Fibroblast of lung (primary cell): ENCODE results near the gene EYS. TPM values are rescaled to one million over a fixed set of nuclear protein-coding genes. Genes with fewer than 3 reads are reported as not detected.

ENCODE experiments used
- DNase-seq, 2 donors: peaks; one replicate each; pipeline versions ENCODE4 v3.0.0 to v3.0.0-alpha.2; 2010; ENCODE audit warnings: low read depth in 2 of 2
- H2AFZ ChIP-seq: 2 replicates; pipeline ENCODE4 v1.5.1; 2012; ENCODE audit warnings: low read length, control low read depth, inconsistent platforms
- H3K27ac ChIP-seq: 2 replicates; pipeline ENCODE4 v1.5.1; 2011; ENCODE audit warnings: low read length, control low read depth; ENCODE audit not compliant: insufficient read depth
- H3K27me3 ChIP-seq: 2 replicates; pipeline ENCODE4 v1.5.1; 2011; ENCODE audit warnings: mild to moderate bottlenecking, low read length; ENCODE audit not compliant: control insufficient read depth, insufficient read depth
- H3K36me3 ChIP-seq: 2 replicates; pipeline ENCODE4 v1.5.1; 2011; ENCODE audit warnings: low read length; ENCODE audit not compliant: control insufficient read depth, insufficient read depth
- H3K4me1 ChIP-seq: 2 replicates; pipeline ENCODE4 v1.5.1; 2011; ENCODE audit warnings: low read length; ENCODE audit not compliant: control insufficient read depth, insufficient read depth; ENCODE audit errors: extremely low read depth
- H3K4me2 ChIP-seq: 2 replicates; pipeline ENCODE4 v1.5.1; 2011; ENCODE audit warnings: low read length, control low read depth; ENCODE audit not compliant: insufficient read depth; ENCODE audit errors: extremely low read depth
- H3K4me3 ChIP-seq, 4 experiments: fragments of 200-600 bp in 1 of 4; sonication (generic) in 1 of 4; replicated peaks in 1 of 4; 2 replicates each; pipeline ENCODE4 v1.5.1; 2011 to 2016; ENCODE audit warnings: low read length in 4 of 4, low read depth in 3 of 4, mild to moderate bottlenecking in 3 of 4, control low read depth in 2 of 4, inconsistent platforms in 1 of 4, mixed read lengths in 1 of 4; ENCODE audit not compliant: insufficient read depth in 1 of 4; ENCODE audit errors: control extremely low read depth in 1 of 4
- H3K79me2 ChIP-seq: 2 replicates; pipeline ENCODE4 v1.5.1; 2012; ENCODE audit warnings: mild to moderate bottlenecking, low read length, inconsistent platforms; ENCODE audit not compliant: control insufficient read depth, insufficient read depth
- H3K9ac ChIP-seq: 2 replicates; pipeline ENCODE4 v1.5.1; 2011; ENCODE audit warnings: mild to moderate bottlenecking, low read length, control low read depth; ENCODE audit not compliant: insufficient read depth
- H3K9me3 ChIP-seq: 2 replicates; pipeline ENCODE4 v1.5.1; 2012; ENCODE audit warnings: low read depth, low read length; ENCODE audit not compliant: control insufficient read depth, insufficient read depth
- H4K20me1 ChIP-seq: 2 replicates; pipeline ENCODE4 v1.5.1; 2011; ENCODE audit warnings: low read length; ENCODE audit not compliant: control insufficient read depth, insufficient read depth; ENCODE audit errors: extremely low read depth
- EZH2 ChIP-seq: IDR thresholded peaks from 2 replicates; pipeline ENCODE4 v1.5.1; 2012; ENCODE audit warnings: low read length, control low read depth, mild to moderate bottlenecking; ENCODE audit errors: missing control alignments
- polyA plus RNA-seq, 2 donors: library from polyadenylated mRNA; depleted of rRNA in 1 of 2; stranded (reverse) in 1 of 2; unstranded in 1 of 2; fragments of >200 nt; gene quantifications; 2 replicates each; pipeline ENCODE4 v1.2.1, GENCODE V29; 2011 to 2012; ENCODE audit warnings: missing spikeins in 1 of 2
- total RNA-seq: library from RNA; depleted of rRNA; stranded (reverse); fragments of >200 nt; gene quantifications from 2 replicates; pipeline ENCODE4 v1.2.1, GENCODE V29; 2014
- TF ChIP-seq, protein P1 (sequence below), 2 donors: IDR thresholded peaks in 1 of 2; conservative IDR thresholded peaks in 1 of 2; 1 replicate in 1 of 2; 2 replicates in 1 of 2; pipeline ENCODE4 v1.5.1; 2011 to 2012; ENCODE audit warnings: low read length in 2 of 2, control low read depth in 1 of 2, inconsistent platforms in 1 of 2, low read depth in 1 of 2, mild to moderate bottlenecking in 1 of 2

Gene EYS
- total and polyA plus RNA-seq, 2 donors (not counting 1 experiment from before 2014, with no cell fraction given): under 0.01 TPM; not detected in 1

DNA sequence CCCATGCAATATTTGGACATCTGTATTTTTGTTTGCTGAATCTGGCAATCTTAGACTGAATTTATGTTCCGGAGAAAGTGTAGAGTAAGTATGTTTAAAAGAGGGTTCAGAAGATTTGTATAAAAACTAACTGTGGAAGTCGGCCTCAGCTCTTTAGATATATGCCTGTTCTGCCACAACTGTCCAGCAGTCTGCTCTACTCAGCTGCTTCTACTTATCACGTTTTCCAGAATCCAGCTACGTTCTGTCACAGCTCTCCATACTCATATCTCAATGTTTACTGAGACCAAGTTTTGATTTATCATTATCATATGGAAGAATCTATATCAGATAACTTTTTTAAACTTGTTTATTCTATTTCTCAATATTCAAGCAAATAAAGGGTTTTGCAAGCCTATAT lies 721.3 kb downstream of the EYS start:
- Histone ChIP-seq H3K9me3 (no peaks in the 10 kb centered on the region), H3K27me3 (no peaks in the 10 kb centered on the region), H3K36me3 (no peaks in the 10 kb centered on the region), H3K4me1 (no peaks in the 10 kb centered on the region), H3K79me2 (no peaks in the 10 kb centered on the region), H3K27ac (no peak overlapping the region), H3K4me3 (no peak overlapping the region), H3K4me2 (no peak overlapping the region), H3K9ac (no peak overlapping the region), H2AFZ (no peak overlapping the region), H4K20me1 (no peaks in the 10 kb centered on the region)
- TF ChIP-seq EZH2: no peak
- TF ChIP-seq, protein P1, sequence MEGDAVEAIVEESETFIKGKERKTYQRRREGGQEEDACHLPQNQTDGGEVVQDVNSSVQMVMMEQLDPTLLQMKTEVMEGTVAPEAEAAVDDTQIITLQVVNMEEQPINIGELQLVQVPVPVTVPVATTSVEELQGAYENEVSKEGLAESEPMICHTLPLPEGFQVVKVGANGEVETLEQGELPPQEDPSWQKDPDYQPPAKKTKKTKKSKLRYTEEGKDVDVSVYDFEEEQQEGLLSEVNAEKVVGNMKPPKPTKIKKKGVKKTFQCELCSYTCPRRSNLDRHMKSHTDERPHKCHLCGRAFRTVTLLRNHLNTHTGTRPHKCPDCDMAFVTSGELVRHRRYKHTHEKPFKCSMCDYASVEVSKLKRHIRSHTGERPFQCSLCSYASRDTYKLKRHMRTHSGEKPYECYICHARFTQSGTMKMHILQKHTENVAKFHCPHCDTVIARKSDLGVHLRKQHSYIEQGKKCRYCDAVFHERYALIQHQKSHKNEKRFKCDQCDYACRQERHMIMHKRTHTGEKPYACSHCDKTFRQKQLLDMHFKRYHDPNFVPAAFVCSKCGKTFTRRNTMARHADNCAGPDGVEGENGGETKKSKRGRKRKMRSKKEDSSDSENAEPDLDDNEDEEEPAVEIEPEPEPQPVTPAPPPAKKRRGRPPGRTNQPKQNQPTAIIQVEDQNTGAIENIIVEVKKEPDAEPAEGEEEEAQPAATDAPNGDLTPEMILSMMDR (conservative IDR thresholded peaks at IDR 0.05 in 1 of 2, IDR thresholded peaks at IDR 0.05 in 1 of 2; ENCODE audit: low read depth in 1 of 2, low read length in 2 of 2): peak in 1 of 2 donors; percentile 26
- DNase-seq: peak in 1 of 2 donors; percentile 18

DNA sequence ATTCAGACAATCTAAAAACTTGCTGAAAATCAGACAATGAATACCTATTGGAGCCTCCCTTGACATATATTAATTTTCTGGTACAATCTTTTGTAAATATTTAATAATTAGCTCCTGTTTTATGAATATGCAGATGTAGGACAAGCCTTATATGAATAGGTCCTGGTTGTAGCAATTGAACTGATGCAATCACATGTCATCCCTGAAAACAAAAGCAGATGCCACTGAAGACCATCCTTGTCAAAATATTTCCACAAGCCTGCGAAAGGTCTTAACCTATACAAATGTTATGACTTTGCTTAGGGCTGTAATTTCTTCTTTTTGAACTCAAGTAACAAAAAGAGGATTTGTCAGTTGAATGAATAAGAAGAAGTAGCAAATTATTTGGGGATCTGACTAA lies 722.1 kb downstream of the EYS start:
- Histone ChIP-seq H3K36me3 (no peaks in the 10 kb centered on the region), H3K4me2 (no peak overlapping the region), H3K4me1 (no peaks in the 10 kb centered on the region), H4K20me1 (no peaks in the 10 kb centered on the region), H3K9ac (no peak overlapping the region), H3K4me3 (no peak overlapping the region), H2AFZ (no peak overlapping the region), H3K27me3 (no peaks in the 10 kb centered on the region), H3K79me2 (no peaks in the 10 kb centered on the region), H3K27ac (no peak overlapping the region), H3K9me3 (no peaks in the 10 kb centered on the region)
- DNase-seq: peak in 1 of 2 donors; percentile 54
- TF ChIP-seq, protein P1 (conservative IDR thresholded peaks at IDR 0.05 in 1 of 2, IDR thresholded peaks at IDR 0.05 in 1 of 2; ENCODE audit: low read depth in 1 of 2, low read length in 2 of 2): no peak
- no peak for TF ChIP-seq EZH2

DNA sequence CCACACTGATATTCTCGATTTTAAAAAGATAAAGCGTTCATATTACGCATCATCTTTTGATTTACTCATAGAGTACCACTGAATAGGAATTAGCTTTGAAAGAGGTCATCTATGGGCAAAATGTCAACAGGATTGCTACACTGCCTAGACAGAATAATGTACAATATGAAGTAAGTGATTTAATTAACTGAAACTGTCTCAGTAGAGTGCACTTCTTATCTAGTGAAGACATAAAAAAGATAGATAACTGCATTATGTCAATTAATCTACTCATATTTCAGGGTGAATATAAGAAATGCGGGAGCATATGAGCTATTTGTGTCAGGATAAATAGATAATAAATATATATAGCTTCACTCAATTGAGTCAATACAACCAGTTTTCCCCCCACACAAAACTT lies 723.9 kb downstream of the EYS start:
- DNase-seq: no peak
- TF ChIP-seq EZH2: no peak
- TF ChIP-seq, protein P1 (conservative IDR thresholded peaks at IDR 0.05 in 1 of 2, IDR thresholded peaks at IDR 0.05 in 1 of 2; ENCODE audit: low read depth in 1 of 2, low read length in 2 of 2): no peak
- Histone ChIP-seq H3K9ac (no peak overlapping the region), H3K4me3 (no peak overlapping the region), H4K20me1 (no peaks in the 10 kb centered on the region), H3K36me3 (no peaks in the 10 kb centered on the region), H3K4me2 (no peak overlapping the region), H3K9me3 (no peaks in the 10 kb centered on the region), H3K27me3 (no peaks in the 10 kb centered on the region), H3K27ac (no peak overlapping the region), H2AFZ (no peak overlapping the region), H3K4me1 (no peaks in the 10 kb centered on the region), H3K79me2 (no peaks in the 10 kb centered on the region)
